ENCODE data around the gene ZBTB43.
"Not testable (repeated sequence)": the region's sequence is repeated elsewhere in the genome, so short reads cannot be mapped to it uniquely, and the experiment has no call there.

Gene ZBTB43

DNA sequence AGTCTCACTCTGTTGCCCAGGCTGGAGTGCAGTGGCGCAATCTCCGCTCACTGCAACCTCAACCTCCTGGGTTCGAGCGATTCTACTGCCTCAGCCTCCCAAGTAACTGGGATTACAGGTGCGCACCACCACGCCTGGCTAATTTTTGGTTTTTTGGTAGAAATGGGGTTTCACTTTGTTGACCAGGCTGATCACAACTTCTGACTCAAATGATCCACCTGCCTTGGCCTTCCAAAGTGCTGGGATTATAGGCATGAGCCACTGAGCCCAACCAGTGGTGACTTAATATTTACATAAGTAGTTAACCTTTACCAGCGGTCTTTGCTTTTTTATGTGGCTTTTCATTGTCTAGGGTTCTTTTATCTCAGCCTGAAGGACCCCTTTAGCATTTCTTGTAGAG, 19.2 kb downstream of the ZBTB43 start:
- H3K18ac ChIP-seq (ENCODE audit: low read depth in 1 of 2, low read length in 2 of 2); H4K8ac ChIP-seq (ENCODE audit: low read length); H2BK5ac ChIP-seq (ENCODE audit: low read depth, low read length, poor library complexity, severe bottlenecking); H3K4me2 ChIP-seq (ENCODE audit: low read length, poor library complexity, severe bottlenecking); H4K91ac ChIP-seq (ENCODE audit: low read length); H3K14ac ChIP-seq (ENCODE audit: low read length in 2 of 2); H3K4ac ChIP-seq (ENCODE audit: low read depth in 1 of 2, low read length in 2 of 2); H2BK120ac ChIP-seq (ENCODE audit: low read depth, low read length); H3K9ac ChIP-seq (ENCODE audit: low read length); H2AFZ ChIP-seq (ENCODE audit: low read depth, low read length); H2BK15ac ChIP-seq (ENCODE audit: low read depth, poor library complexity, severe bottlenecking); H2AK5ac ChIP-seq (ENCODE audit: low read length, severe bottlenecking); H3K23ac ChIP-seq (ENCODE audit: low read length in 2 of 2); H3K4me3 ChIP-seq (ENCODE audit: insufficient read depth in 1 of 2, low read depth in 1 of 2, low read length in 2 of 2); H3K27me3 ChIP-seq (ENCODE audit: control insufficient read depth in 1 of 2, insufficient read depth in 1 of 2, low read length in 2 of 2); DNase-seq; H3K4me1 ChIP-seq (ENCODE audit: control insufficient read depth, insufficient read depth, low read depth, low read length); H2BK12ac ChIP-seq (ENCODE audit: low read length in 2 of 2); H3K27ac ChIP-seq (ENCODE audit: low read length, poor library complexity, severe bottlenecking): not testable (repeated sequence)
- peaks cover 26% of the 10 kb centered on the region for H3K79me1 ChIP-seq (replicated peaks; ENCODE audit: low read length, poor library complexity, severe bottlenecking)
- H3K36me3 ChIP-seq (ENCODE audit: control insufficient read depth in 1 of 2, insufficient read depth in 2 of 2, low read depth in 1 of 2, low read length in 2 of 2) = peaks cover 12 to 55% of the 10 kb centered on the region in 2 experiments
- WGBS = 100% methylated on average over 6 of the region's 7 CpGs
- peaks cover 18% of the 10 kb centered on the region for H3K9me3 ChIP-seq (ENCODE audit: control insufficient read depth, low read length)

DNA sequence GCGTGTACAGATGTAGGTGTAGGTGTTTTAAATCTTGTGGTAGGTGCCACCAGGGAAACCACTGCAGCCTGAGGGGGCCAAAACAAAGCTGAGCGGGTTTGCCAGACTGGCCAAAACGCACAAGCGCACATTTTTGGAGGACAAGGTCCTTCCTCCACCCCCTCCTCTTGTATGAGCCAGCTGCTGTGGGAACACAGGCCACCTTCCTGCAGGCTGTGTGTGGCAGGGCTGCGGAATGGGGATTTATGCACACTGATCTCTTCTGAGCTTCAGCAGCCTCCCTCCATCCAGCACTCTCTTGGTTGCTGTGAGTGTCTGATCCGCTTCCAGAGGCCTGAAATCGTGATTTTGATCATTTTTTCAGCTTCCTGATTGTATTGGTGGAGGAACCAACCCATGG, 22.4 kb downstream of the ZBTB43 start:
- Histone ChIP-seq H3K18ac (ENCODE audit: low read depth in 1 of 2, low read length in 2 of 2) (no peak overlapping the region), H2AK5ac (ENCODE audit: low read length, severe bottlenecking) (no peak overlapping the region), H2BK15ac (ENCODE audit: low read depth, poor library complexity, severe bottlenecking) (no peak overlapping the region), H3K79me1 (replicated peaks; ENCODE audit: low read length, poor library complexity, severe bottlenecking) (peaks cover 29% of the 10 kb centered on the region), H3K14ac (ENCODE audit: low read length in 2 of 2) (no peak overlapping the region), H3K27me3 (ENCODE audit: control insufficient read depth in 1 of 2, insufficient read depth in 1 of 2, low read length in 2 of 2) (no peaks in the 10 kb centered on the region), H4K91ac (ENCODE audit: low read length) (no peak overlapping the region), H3K23ac (ENCODE audit: low read length in 2 of 2) (no peak overlapping the region), H3K9me3 (ENCODE audit: control insufficient read depth, low read length) (no peaks in the 10 kb centered on the region), H2BK12ac (ENCODE audit: low read length in 2 of 2) (no peak overlapping the region), H3K4me2 (ENCODE audit: low read length, poor library complexity, severe bottlenecking) (no peak overlapping the region), H3K4ac (ENCODE audit: low read depth in 1 of 2, low read length in 2 of 2) (no peak overlapping the region), H2AFZ (ENCODE audit: low read depth, low read length) (no peak overlapping the region), H3K36me3 (ENCODE audit: control insufficient read depth in 1 of 2, insufficient read depth in 2 of 2, low read depth in 1 of 2, low read length in 2 of 2) (peaks cover 14 to 57% of the 10 kb centered on the region in 2 experiments), H3K4me3 (ENCODE audit: insufficient read depth in 1 of 2, low read depth in 1 of 2, low read length in 2 of 2) (no peak overlapping the region), H3K4me1 (ENCODE audit: control insufficient read depth, insufficient read depth, low read depth, low read length) (peaks cover 3% of the 10 kb centered on the region), H3K27ac (ENCODE audit: low read length, poor library complexity, severe bottlenecking) (no peak overlapping the region), H4K8ac (ENCODE audit: low read length) (no peak overlapping the region), H2BK120ac (ENCODE audit: low read depth, low read length) (no peak overlapping the region), H3K9ac (ENCODE audit: low read length) (no peak overlapping the region), H2BK5ac (ENCODE audit: low read depth, low read length, poor library complexity, severe bottlenecking) (no peak overlapping the region)
- over 99% methylated on average over 7 of the region's 7 CpGs for WGBS
- DNase-seq = no peak

DNA sequence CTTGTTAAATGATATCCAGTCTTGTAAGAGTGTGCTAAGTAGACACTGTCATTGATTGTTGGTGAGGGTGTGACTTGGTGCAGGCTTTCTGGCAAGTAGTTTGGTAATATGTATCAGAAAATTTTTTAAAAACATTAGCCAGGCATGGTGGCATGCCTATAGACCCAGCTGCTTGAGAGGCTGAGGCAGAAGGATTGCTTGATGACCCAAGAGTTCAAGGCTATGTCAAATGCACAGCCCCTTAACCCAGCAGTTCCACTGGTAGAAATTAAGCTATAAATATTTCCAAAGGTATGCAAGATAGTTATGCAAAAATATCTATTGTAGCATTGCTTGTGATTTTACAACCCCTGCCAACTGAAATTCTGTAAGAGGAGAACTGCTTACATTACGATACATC, 24.2 kb downstream of the ZBTB43 start:
- WGBS = no CpG with 5 or more reads among the region's 1 CpG
- H3K4ac ChIP-seq (ENCODE audit: low read depth in 1 of 2, low read length in 2 of 2) = no peak overlapping the region
- no peak overlapping the region for H3K18ac ChIP-seq (ENCODE audit: low read depth in 1 of 2, low read length in 2 of 2)
- no peak overlapping the region for H3K27ac ChIP-seq (ENCODE audit: low read length, poor library complexity, severe bottlenecking)
- H4K8ac ChIP-seq (ENCODE audit: low read length) = no peak overlapping the region
- peaks cover 22 to 61% of the 10 kb centered on the region in 2 experiments for H3K36me3 ChIP-seq (ENCODE audit: control insufficient read depth in 1 of 2, insufficient read depth in 2 of 2, low read depth in 1 of 2, low read length in 2 of 2)
- no peak overlapping the region for H2BK5ac ChIP-seq (ENCODE audit: low read depth, low read length, poor library complexity, severe bottlenecking)
- H2AFZ ChIP-seq (ENCODE audit: low read depth, low read length) = no peak overlapping the region
- H3K9me3 ChIP-seq (ENCODE audit: control insufficient read depth, low read length) = no peaks in the 10 kb centered on the region
- peaks cover 42% of the 10 kb centered on the region for H3K79me1 ChIP-seq (replicated peaks; ENCODE audit: low read length, poor library complexity, severe bottlenecking)
- no peak overlapping the region for H4K91ac ChIP-seq (ENCODE audit: low read length)
- no peak overlapping the region for H2BK120ac ChIP-seq (ENCODE audit: low read depth, low read length)
- DNase-seq = no peak
- H3K4me2 ChIP-seq (ENCODE audit: low read length, poor library complexity, severe bottlenecking) = no peak overlapping the region
- no peak overlapping the region for H3K4me3 ChIP-seq (ENCODE audit: insufficient read depth in 1 of 2, low read depth in 1 of 2, low read length in 2 of 2)
- no peaks in the 10 kb centered on the region for H3K27me3 ChIP-seq (ENCODE audit: control insufficient read depth in 1 of 2, insufficient read depth in 1 of 2, low read length in 2 of 2)
- H3K4me1 ChIP-seq (ENCODE audit: control insufficient read depth, insufficient read depth, low read depth, low read length) = peaks cover 1% of the 10 kb centered on the region
- H3K23ac ChIP-seq (ENCODE audit: low read length in 2 of 2) = no peak overlapping the region
- H3K14ac ChIP-seq (ENCODE audit: low read length in 2 of 2) = no peak overlapping the region
- H2BK15ac ChIP-seq (ENCODE audit: low read depth, poor library complexity, severe bottlenecking) = no peak overlapping the region
- H2BK12ac ChIP-seq (ENCODE audit: low read length in 2 of 2) = no peak overlapping the region
- H3K9ac ChIP-seq (ENCODE audit: low read length) = no peak overlapping the region
- no peak overlapping the region for H2AK5ac ChIP-seq (ENCODE audit: low read length, severe bottlenecking)

DNA sequence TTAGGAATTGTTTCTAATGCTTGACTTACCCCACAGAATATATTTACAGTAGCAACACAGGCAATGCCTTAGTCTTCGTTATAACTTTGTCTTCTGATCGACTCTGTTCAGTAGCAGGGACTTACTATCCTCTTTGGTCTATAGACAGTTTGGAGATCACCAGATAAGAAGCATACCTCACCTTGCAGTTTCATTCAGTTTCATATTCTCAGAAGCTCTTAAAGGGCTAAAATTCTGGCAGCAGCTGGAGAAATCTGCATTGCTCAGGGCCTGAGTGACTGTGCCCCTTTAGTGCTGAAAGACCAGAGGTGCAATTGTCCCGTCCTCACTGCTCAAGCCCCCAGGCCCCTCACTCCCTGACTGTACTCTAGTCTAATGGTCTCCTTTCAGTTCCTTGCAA, 26.0 kb downstream of the ZBTB43 start:
- Histone ChIP-seq H3K36me3 (ENCODE audit: control insufficient read depth in 1 of 2, insufficient read depth in 2 of 2, low read depth in 1 of 2, low read length in 2 of 2) (peaks cover 26 to 63% of the 10 kb centered on the region in 2 experiments), H3K4ac (ENCODE audit: low read depth in 1 of 2, low read length in 2 of 2) (no peak overlapping the region), H3K4me1 (ENCODE audit: control insufficient read depth, insufficient read depth, low read depth, low read length) (no peaks in the 10 kb centered on the region), H2BK15ac (ENCODE audit: low read depth, poor library complexity, severe bottlenecking) (no peak overlapping the region), H3K79me1 (replicated peaks; ENCODE audit: low read length, poor library complexity, severe bottlenecking) (peaks cover 40% of the 10 kb centered on the region), H2BK5ac (ENCODE audit: low read depth, low read length, poor library complexity, severe bottlenecking) (no peak overlapping the region), H3K4me3 (ENCODE audit: insufficient read depth in 1 of 2, low read depth in 1 of 2, low read length in 2 of 2) (no peak overlapping the region), H4K91ac (ENCODE audit: low read length) (no peak overlapping the region), H3K14ac (ENCODE audit: low read length in 2 of 2) (no peak overlapping the region), H3K9ac (ENCODE audit: low read length) (no peak overlapping the region), H2AK5ac (ENCODE audit: low read length, severe bottlenecking) (no peak overlapping the region), H2AFZ (ENCODE audit: low read depth, low read length) (no peak overlapping the region), H3K9me3 (ENCODE audit: control insufficient read depth, low read length) (no peaks in the 10 kb centered on the region), H3K23ac (ENCODE audit: low read length in 2 of 2) (no peak overlapping the region), H3K4me2 (ENCODE audit: low read length, poor library complexity, severe bottlenecking) (no peak overlapping the region), H3K27ac (ENCODE audit: low read length, poor library complexity, severe bottlenecking) (no peak overlapping the region), H2BK12ac (ENCODE audit: low read length in 2 of 2) (no peak overlapping the region), H2BK120ac (ENCODE audit: low read depth, low read length) (no peak overlapping the region), H3K27me3 (ENCODE audit: control insufficient read depth in 1 of 2, insufficient read depth in 1 of 2, low read length in 2 of 2) (no peaks in the 10 kb centered on the region), H4K8ac (ENCODE audit: low read length) (no peak overlapping the region), H3K18ac (ENCODE audit: low read depth in 1 of 2, low read length in 2 of 2) (no peak overlapping the region)
- WGBS = 95% methylated on average over 3 of the region's 3 CpGs
- DNase-seq = no peak

Data from mesenchymal stem cell (in vitro differentiated cells and primary cell).